Measurements from ENCODE around the gene TIMM9.

DNA sequence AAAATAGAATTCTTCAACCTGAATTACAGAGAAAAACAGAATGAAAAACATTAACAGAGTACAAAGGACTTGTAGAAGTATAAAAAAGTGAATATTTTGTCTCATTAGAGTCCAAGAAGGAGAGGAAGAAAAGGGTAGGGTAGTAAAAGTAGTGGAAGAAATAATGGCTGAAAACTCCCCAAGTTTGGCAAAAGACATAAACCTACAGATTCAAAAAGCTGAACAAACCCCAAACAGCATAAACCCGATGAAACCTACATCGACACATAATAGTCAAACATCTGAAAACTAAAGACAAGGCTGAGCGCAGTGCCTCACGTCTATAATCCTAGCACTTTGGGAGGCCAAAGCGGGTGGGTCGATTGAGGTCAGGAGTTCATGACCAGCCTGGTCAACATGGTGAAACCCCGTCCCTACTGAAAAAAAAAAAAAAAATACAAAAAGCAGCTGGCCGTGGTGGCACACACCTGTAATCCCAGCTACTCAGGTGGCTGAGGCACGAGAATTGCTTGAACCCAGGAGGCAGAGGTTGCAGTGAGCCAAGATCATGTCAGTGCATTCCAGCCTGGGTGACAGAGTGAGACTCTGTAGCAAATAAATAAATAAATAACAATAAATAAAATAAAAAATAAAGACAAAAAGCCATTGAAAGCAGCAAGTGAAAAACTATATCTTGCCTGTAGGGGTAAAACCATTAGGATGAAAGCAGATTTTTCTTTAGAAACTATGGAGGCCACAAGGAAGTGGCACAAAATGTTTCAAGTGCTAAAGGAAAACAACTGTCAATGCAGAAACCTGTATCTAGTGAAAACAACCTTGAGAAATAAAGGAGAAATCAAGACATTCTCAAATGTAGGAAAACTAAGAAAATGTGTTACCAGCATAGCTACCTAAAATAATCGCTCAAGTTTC lies 11.4 kb downstream of the TIMM9 start:
- TF ChIP-seq, protein P1, sequence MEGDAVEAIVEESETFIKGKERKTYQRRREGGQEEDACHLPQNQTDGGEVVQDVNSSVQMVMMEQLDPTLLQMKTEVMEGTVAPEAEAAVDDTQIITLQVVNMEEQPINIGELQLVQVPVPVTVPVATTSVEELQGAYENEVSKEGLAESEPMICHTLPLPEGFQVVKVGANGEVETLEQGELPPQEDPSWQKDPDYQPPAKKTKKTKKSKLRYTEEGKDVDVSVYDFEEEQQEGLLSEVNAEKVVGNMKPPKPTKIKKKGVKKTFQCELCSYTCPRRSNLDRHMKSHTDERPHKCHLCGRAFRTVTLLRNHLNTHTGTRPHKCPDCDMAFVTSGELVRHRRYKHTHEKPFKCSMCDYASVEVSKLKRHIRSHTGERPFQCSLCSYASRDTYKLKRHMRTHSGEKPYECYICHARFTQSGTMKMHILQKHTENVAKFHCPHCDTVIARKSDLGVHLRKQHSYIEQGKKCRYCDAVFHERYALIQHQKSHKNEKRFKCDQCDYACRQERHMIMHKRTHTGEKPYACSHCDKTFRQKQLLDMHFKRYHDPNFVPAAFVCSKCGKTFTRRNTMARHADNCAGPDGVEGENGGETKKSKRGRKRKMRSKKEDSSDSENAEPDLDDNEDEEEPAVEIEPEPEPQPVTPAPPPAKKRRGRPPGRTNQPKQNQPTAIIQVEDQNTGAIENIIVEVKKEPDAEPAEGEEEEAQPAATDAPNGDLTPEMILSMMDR (conservative IDR thresholded peaks at IDR 0.05): no peak
- no peak for TF ChIP-seq ZFX (IDR thresholded peaks at IDR 0.05)

Measured in C4-2B (cell line).